SK-N-SH (cell line): ENCODE results near the gene ADCY10. TPM values are rescaled to one million over a fixed set of nuclear protein-coding genes. Genes with fewer than 3 reads are reported as not detected.

Experiments used
- CTCF ChIA-PET: fragments of 300-600, 350-600 bp; formaldehyde crosslinking; extraction: SDS; loops from one replicate; lab custom pipeline; 2021; lab: Yijun Ruan, JAX
- POLR2A ChIA-PET: fragments of 350-600 bp; sonication (Branson Sonifier 250); formaldehyde crosslinking; extraction: SDS; loops from one replicate; lab custom pipeline; 2020; ENCODE audit warnings: antibody characterized with exemption, inconsistent platforms; lab: Yijun Ruan, JAX
- DNase-seq: peaks from one replicate; pipeline ENCODE4 v3.0.0; 2012
- H2AFZ ChIP-seq: fragments of 200-600 bp; sonication (generic); 2 replicates; pipeline ENCODE4 v1.8.1; 2016; ENCODE audit warnings: antibody characterized with exemption, mild to moderate bottlenecking, low read depth
- H3F3A ChIP-seq: fragments of 200-600 bp; sonication (generic); replicated peaks from 2 replicates; pipeline ENCODE3; 2016; ENCODE audit warnings: antibody characterized with exemption, mild to moderate bottlenecking; ENCODE audit not compliant: insufficient read depth
- H3K27ac ChIP-seq, 2 experiments: fragments of 200-500 bp in 1 of 2; fragments of 200-600 bp in 1 of 2; sonication (Bioruptor generic) in 1 of 2; sonication (generic), shearing (Covaris generic) in 1 of 2; 2 replicates each; pipeline versions ENCODE4 v1.5.1 to v1.6.1; 2014 to 2016; ENCODE audit warnings: low read depth in 2 of 2, inconsistent platforms in 1 of 2, low read length in 1 of 2, mild to moderate bottlenecking in 1 of 2, mixed read lengths in 1 of 2
- H3K27me3 ChIP-seq: fragments of 200-600 bp; sonication (generic), shearing (Covaris generic); 2 replicates; pipeline ENCODE4 v1.6.1; 2016; ENCODE audit warnings: mixed run types; ENCODE audit not compliant: insufficient read depth
- H3K36me3 ChIP-seq, 2 experiments: fragments of 200-500 bp in 1 of 2; fragments of 200-600 bp in 1 of 2; sonication (Bioruptor generic) in 1 of 2; sonication (generic) in 1 of 2; replicated peaks in 1 of 2; 2 replicates each; pipeline versions ENCODE3 to v1.5.1; 2014 to 2016; ENCODE audit warnings: low read length in 1 of 2, mild to moderate bottlenecking in 1 of 2; ENCODE audit not compliant: insufficient read depth in 2 of 2, control insufficient read depth in 1 of 2
- H3K4me1 ChIP-seq, 2 experiments: fragments of 200-500 bp in 1 of 2; fragments of 200-600 bp in 1 of 2; sonication (Bioruptor generic) in 1 of 2; sonication (generic), shearing (Covaris generic) in 1 of 2; 2 replicates each; pipeline versions ENCODE4 v1.5.1 to v1.6.1; 2014 to 2016; ENCODE audit warnings: low read depth in 1 of 2, low read length in 1 of 2, mixed run types in 1 of 2; ENCODE audit not compliant: insufficient read depth in 2 of 2, control insufficient read depth in 1 of 2
- H3K4me2 ChIP-seq: fragments of 200-600 bp; sonication (generic), shearing (Covaris generic); 2 replicates; pipeline ENCODE4 v1.6.1; 2017; ENCODE audit warnings: mixed run types
- H3K4me3 ChIP-seq, 2 experiments: fragments of 200-500 bp in 1 of 2; fragments of 200-600 bp in 1 of 2; sonication (Bioruptor generic) in 1 of 2; sonication (generic), shearing (Covaris generic) in 1 of 2; 2 replicates each; pipeline versions ENCODE4 v1.5.1 to v1.8.1; 2014 to 2016; ENCODE audit warnings: low read depth in 2 of 2, inconsistent platforms in 1 of 2, low read length in 1 of 2, mild to moderate bottlenecking in 1 of 2, mixed read lengths in 1 of 2, moderate library complexity in 1 of 2
- H3K79me2 ChIP-seq: fragments of 200-600 bp; sonication (generic); 2 replicates; pipeline ENCODE4 v1.8.1; 2017; ENCODE audit warnings: mild to moderate bottlenecking; ENCODE audit not compliant: insufficient read depth
- H3K9ac ChIP-seq: fragments of 200-600 bp; sonication (generic); 2 replicates; pipeline ENCODE4 v1.6.1; 2017; ENCODE audit warnings: mixed run types
- H3K9me2 ChIP-seq: fragments of 200-600 bp; sonication (generic); 2 replicates; pipeline ENCODE4 v1.6.1; 2017; ENCODE audit warnings: mixed run types
- H3K9me3 ChIP-seq: fragments of 200-600 bp; sonication (generic); 2 replicates; pipeline ENCODE4 v1.6.1; 2017; ENCODE audit warnings: mixed run types, mild to moderate bottlenecking, moderate library complexity
- H4K20me1 ChIP-seq: fragments of 200-600 bp; sonication (generic); 2 replicates; pipeline ENCODE4 v1.6.1; 2017; ENCODE audit warnings: mild to moderate bottlenecking, mixed run types; ENCODE audit not compliant: insufficient read depth
- CHD2 ChIP-seq: fragments of 150-350 bp; IDR thresholded peaks from 2 replicates; pipeline ENCODE4 v1.6.1; 2018; ENCODE audit warnings: low read length; ENCODE audit not compliant: partially characterized antibody
- EP300 ChIP-seq, 2 experiments: IDR thresholded peaks; 2 replicates each; pipeline versions ENCODE4 v1.4.0 to v1.6.1; 2012; ENCODE audit warnings: borderline replicate concordance in 1 of 2, low read depth in 1 of 2, low read length in 1 of 2
- EZH2phosphoT487 ChIP-seq: fragments of 200-600 bp; sonication (generic); IDR thresholded peaks from 2 replicates; pipeline ENCODE4 v1.6.1; 2017; ENCODE audit warnings: low read depth, mixed run types, mild to moderate bottlenecking, antibody characterized with exemption, moderate library complexity, borderline replicate concordance
- FOSL2 ChIP-seq: IDR thresholded peaks from 2 replicates; pipeline ENCODE4 v1.4.0; 2012; ENCODE audit warnings: low read depth, mild to moderate bottlenecking, moderate library complexity, borderline replicate concordance
- POLR2AphosphoS5 ChIP-seq: IDR thresholded peaks from 2 replicates; pipeline ENCODE4 v1.6.1; 2012; ENCODE audit warnings: low read depth, low read length
- RAD21 ChIP-seq: IDR thresholded peaks from 2 replicates; pipeline ENCODE4 v1.6.1; 2012; ENCODE audit warnings: mild to moderate bottlenecking, low read length
- TCF12 ChIP-seq: IDR thresholded peaks from 2 replicates; pipeline ENCODE4 v1.4.0; 2012
- WGBS: methylation state at CpG from one replicate; pipeline ENCODE4 v1.1.6; 2017; ENCODE audit warnings: low lambda C conversion rate; 5-methylcytosine and 5-hydroxymethylcytosine counted together
- polyA plus RNA-seq, 3 experiments: library from polyadenylated mRNA; depleted of rRNA; stranded (reverse); fragments of >200 nt; gene quantifications; 2 replicates each; pipeline ENCODE4 v1.2.3, GENCODE V29; 2012
- TF ChIP-seq, protein P1 (sequence below): IDR thresholded peaks from 2 replicates; pipeline ENCODE4 v1.4.0; 2012; ENCODE audit warnings: low read depth
- TF ChIP-seq, protein P2 (sequence below): fragments of 150-350 bp; IDR thresholded peaks from 2 replicates; pipeline ENCODE4 v1.6.1; 2017; ENCODE audit warnings: antibody characterized with exemption, low read length, low read depth, borderline replicate concordance
- TF ChIP-seq, protein P3 (sequence below): IDR thresholded peaks from 2 replicates; pipeline ENCODE4; 2012

The ADCY10 gene
- polyA plus RNA-seq, 1 of the 3 experiments (the other 2 are of a cell fraction), result 0.10 TPM

DNA sequence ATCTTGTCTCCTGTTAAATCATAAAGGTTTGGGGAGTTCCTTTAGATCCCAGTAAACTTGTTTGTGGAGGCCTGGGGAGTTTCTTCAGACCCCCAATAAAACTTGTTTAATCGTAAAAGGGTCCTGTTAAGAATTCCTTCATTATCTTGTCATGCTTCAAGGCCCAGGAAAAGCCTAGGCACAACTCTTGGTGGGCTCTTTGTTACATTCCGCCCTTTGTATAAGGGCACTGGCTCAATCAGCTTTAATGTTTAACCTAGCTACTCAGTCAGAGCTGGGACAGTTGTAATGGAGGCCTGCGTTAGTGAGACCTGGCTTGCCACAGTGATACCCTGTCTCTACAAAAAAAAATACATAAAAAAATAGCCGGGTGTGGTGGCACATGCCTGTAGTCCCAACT lies 115.0 kb downstream of the ADCY10 start:
- peaks cover 0 to 4% of the 10 kb centered on the region in 2 experiments for H3K36me3 ChIP-seq
- no peak overlapping the region for H3K4me2 ChIP-seq
- no peaks in the 10 kb centered on the region for H3K27me3 ChIP-seq
- H3K27ac ChIP-seq, result no peak overlapping the region
- WGBS, result 92% methylated on average over 4 of the region's 4 CpGs
- H3F3A ChIP-seq, result peaks cover 29% of the 10 kb centered on the region
- no peaks in the 10 kb centered on the region for H3K9me2 ChIP-seq
- H2AFZ ChIP-seq, result no peak overlapping the region
- no peak for DNase-seq
- CTCF ChIA-PET, result no interaction called here
- H3K4me1 ChIP-seq, result peaks cover 0 to 9% of the 10 kb centered on the region in 2 experiments; a peak in 2 of 4 replicates
- TF ChIP-seq CHD2 (no peak), EZH2phosphoT487 (no peak), RAD21 (no peak), TCF12 (no peak), EP300 (IDR thresholded peaks at IDR 0.05; ENCODE audit: borderline replicate concordance in 1 of 2, low read depth in 1 of 2, low read length in 1 of 2) (no peak)
- TF ChIP-seq, protein P1, sequence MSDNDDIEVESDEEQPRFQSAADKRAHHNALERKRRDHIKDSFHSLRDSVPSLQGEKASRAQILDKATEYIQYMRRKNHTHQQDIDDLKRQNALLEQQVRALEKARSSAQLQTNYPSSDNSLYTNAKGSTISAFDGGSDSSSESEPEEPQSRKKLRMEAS, result no peak
- TF ChIP-seq, all 33 proteins: peak for 0
- H3K4me3 ChIP-seq, result no peak overlapping the region
- no peaks in the 10 kb centered on the region for H4K20me1 ChIP-seq
- POLR2A ChIA-PET, result no interaction called here
- no peaks in the 10 kb centered on the region for H3K9me3 ChIP-seq
- no peaks in the 10 kb centered on the region for H3K79me2 ChIP-seq
- H3K9ac ChIP-seq, result no peak overlapping the region

DNA sequence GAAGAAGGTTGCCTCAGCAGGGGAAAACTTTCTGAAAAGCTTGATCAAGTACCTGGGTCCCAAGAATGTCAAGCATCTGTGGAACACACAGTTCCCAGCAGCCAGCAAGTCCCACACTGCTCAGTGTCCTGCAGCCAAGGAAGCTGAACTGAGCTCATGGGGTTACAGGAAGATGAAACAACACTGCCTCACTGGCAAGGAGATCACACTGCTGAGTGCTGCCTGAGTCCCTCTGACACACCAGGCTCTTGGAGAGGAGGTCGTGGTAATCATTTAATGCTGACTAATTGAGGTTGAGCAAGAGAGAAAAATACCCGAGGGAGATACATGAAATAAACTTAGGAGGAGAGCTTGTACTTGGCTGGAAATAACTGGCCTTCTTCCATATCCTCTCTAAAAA lies 116.9 kb downstream of the ADCY10 start:
- peak overlapping the region; percentile 34 to 62; a peak in 2 of 4 replicates for H3K27ac ChIP-seq
- H3F3A ChIP-seq, result peaks cover 22% of the 10 kb centered on the region
- H2AFZ ChIP-seq, result no peak overlapping the region
- ChIA-PET CTCF (interaction anchor here (0.9 to 1.5 kb wide), 2 partner anchors 82 to 285 kb away, joined by 3 to 4 read pairs; no protein-coding TSS in a partner anchor), POLR2A (no interaction called here)
- H3K9me3 ChIP-seq, result no peaks in the 10 kb centered on the region
- H3K9ac ChIP-seq, result no peak overlapping the region
- 4% methylated on average over 2 of the region's 2 CpGs for WGBS
- H3K36me3 ChIP-seq, result peaks cover 0 to 4% of the 10 kb centered on the region in 2 experiments
- DNase-seq, result no peak
- H3K4me1 ChIP-seq, result peaks cover 0 to 7% of the 10 kb centered on the region in 2 experiments; a peak in 1 of 4 replicates
- peak overlapping the region; percentile 33; the same call in 1 of the 2 replicates for H3K4me2 ChIP-seq
- no peaks in the 10 kb centered on the region for H4K20me1 ChIP-seq
- H3K79me2 ChIP-seq, result no peaks in the 10 kb centered on the region
- no peaks in the 10 kb centered on the region for H3K9me2 ChIP-seq
- TF ChIP-seq, protein P2, sequence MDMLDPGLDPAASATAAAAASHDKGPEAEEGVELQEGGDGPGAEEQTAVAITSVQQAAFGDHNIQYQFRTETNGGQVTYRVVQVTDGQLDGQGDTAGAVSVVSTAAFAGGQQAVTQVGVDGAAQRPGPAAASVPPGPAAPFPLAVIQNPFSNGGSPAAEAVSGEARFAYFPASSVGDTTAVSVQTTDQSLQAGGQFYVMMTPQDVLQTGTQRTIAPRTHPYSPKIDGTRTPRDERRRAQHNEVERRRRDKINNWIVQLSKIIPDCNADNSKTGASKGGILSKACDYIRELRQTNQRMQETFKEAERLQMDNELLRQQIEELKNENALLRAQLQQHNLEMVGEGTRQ, result no peak
- TF ChIP-seq, protein P1, result peak; percentile 52
- peak; percentile 13; the same call in 1 of the 2 replicates for TF ChIP-seq POLR2AphosphoS5
- TF ChIP-seq TCF12, result no peak; the same call in 1 of the 2 replicates
- peak; percentile 22; the same call in 1 of the 2 replicates for TF ChIP-seq FOSL2
- TF ChIP-seq, protein P3, sequence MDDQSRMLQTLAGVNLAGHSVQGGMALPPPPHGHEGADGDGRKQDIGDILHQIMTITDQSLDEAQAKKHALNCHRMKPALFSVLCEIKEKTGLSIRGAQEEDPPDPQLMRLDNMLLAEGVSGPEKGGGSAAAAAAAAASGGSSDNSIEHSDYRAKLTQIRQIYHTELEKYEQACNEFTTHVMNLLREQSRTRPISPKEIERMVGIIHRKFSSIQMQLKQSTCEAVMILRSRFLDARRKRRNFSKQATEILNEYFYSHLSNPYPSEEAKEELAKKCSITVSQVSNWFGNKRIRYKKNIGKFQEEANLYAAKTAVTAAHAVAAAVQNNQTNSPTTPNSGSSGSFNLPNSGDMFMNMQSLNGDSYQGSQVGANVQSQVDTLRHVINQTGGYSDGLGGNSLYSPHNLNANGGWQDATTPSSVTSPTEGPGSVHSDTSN, result 0 out of 2 replicates have a peak, but pooled peaks have one; percentile 16
- H3K27me3 ChIP-seq, result no peaks in the 10 kb centered on the region
- H3K4me3 ChIP-seq, result no peak overlapping the region
